ENCODE measurements around the gene ITSN2.

The ITSN2 gene

DNA sequence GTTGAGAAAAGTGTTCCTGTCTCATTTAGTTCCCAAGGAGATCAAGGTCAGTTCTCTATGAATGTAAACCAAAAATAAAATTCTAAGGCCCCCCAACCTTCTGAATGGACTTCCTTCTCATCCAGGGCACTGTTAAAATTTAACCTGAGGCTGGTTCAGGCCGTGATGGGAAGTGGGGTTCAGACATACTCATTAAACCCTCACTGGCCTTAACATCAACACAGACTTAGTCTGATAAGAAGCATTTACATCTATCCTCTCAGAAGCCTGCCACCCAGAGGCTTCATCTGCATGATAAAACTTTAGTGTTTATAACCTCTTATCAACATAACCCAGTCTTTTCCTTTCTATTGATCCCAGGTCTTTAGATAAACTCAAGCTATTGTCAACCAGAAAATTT is 22.4 kb downstream of the ITSN2 start:
- no peak for DNase-seq (ENCODE audit: low read depth in 1 of 2, low spot score in 1 of 2)

DNA sequence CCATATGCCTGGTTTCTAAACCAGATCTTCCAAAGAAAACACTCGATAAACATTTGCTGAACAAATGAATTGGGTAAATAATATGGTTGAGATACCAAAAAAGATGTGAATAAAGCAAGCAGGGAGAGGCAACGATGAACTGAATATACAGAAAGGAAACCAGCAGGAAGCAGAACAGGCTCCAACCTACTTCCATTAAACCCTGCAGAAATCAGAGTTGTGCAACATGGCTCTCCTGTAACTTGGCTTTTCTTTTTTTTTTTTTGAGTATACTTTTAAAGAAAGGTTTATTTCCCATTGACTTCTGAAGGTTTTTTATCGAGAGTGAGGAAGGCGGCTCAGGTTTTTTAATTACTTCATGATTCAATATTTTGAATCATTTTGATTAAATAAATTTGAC is 23.5 kb downstream of the ITSN2 start:
- no peak for DNase-seq (ENCODE audit: low read depth in 1 of 2, low spot score in 1 of 2)

- DNase-seq (ENCODE audit: low read depth in 1 of 2, low spot score in 1 of 2) = no peak
Measured at GRCh38 chr2:24334245-24334633, 26.1 kb downstream of the ITSN2 start.

DNA sequence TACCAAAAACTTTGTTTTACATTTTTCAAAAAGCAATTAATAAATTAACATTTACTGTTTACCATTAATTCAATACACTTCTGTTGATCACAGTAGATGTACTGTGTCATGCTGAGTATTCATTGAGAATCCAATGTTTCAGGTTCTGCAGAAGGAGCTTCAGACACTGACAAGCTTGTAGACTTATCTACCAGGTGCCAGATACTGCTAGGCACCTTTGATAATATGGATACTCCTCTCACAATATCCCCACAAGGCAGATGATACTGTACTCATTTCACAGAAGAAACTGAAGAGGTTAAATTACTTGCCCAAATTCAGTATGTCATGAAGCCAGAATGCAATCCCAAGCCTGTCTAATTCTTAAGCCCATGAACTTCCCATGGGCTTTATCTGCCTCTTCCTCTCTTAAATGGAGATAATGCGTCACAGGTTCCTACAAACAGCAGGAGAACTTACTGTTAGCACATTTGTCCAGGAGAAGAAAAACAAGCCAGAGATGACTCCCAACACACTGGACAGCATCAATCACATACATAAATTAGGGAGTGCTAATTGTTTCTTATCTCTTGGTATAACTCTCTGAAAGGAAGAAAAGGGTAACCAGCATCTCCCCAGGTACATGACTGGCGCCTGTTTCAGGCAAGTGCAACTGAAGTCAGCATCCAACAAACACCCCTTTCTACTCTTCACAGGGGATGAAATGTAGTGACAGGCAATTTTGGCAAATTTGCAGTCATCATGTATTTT is 27.4 kb downstream of the ITSN2 start:
- DNase-seq (ENCODE audit: low read depth in 1 of 2, low spot score in 1 of 2) = no peak

- DNase-seq (ENCODE audit: low read depth in 1 of 2, low spot score in 1 of 2) = no peak
Measured at GRCh38 chr2:24330161-24330560, 30.2 kb downstream of the ITSN2 start.

DNA sequence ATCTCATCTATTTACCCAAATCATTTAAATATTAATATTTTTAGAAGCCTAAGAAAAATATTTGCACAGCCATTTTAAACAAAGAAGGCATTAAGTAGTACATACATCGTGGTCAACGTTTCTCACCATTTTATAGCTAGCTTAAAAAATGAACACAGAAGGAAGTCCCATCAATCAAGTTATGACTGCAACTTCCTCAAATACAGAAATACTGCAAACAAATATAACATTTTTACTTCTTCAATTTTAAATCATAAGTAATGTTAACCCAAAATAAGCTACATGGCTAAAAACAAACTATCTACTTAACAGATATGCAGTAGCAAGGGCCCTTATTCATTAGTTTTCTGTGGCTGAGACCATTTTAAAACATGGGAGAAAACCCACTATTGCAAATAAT is 30.6 kb downstream of the ITSN2 start:
- DNase-seq (ENCODE audit: low read depth in 1 of 2, low spot score in 1 of 2) = no peak

- no peak for DNase-seq (ENCODE audit: low read depth in 1 of 2, low spot score in 1 of 2)
Measured at GRCh38 chr2:24328010-24328409, 32.3 kb downstream of the ITSN2 start.

GRCh38 chr2:24317491-24317920 is 42.8 kb downstream of the ITSN2 start:
- no peak for DNase-seq (ENCODE audit: low read depth in 1 of 2, low spot score in 1 of 2)

- no peak for DNase-seq (ENCODE audit: low read depth in 1 of 2, low spot score in 1 of 2)
Measured at GRCh38 chr2:24315669-24316068, 44.7 kb downstream of the ITSN2 start.

DNA sequence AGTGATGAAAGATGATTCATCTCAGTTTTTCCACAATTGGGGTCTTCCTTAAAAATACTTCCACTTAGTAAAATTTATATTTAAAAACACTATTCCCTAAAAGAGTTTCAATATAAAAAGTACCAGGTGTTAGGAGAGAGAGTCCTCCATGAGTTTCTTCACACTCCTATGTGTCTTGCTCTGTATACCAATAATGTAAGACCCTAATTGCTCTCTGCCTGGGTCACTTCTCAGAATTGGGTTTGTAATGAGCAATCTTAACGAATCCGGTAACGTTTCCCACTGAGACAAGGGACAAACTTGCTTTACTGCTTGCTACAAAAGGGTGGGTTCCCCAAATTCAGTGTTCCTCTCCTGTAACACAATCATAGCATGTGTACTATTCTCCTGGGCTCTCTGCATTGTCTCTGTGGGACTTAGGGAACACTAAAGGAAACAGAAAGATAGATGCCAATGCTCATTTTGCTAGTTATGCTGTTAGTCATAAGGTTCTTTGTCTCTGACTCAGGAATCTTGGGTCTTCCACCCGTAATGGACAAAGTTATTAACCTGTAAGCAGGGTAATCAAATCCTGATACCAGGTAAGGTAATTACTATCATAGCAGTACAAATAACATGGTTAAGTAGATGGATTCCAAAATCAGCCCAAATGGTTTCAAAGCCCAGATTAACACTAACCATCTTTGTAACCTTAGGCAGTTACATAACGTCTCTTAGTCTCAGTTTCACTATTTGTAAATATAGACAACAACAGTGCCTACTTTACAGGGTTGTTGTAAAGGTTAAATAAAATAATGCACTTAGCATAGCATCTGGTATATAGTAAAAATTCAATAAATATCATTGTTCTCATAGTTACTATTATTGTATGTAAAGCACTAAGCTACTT is 46.3 kb downstream of the ITSN2 start:
- no peak for DNase-seq (ENCODE audit: low read depth in 1 of 2, low spot score in 1 of 2)

DNA sequence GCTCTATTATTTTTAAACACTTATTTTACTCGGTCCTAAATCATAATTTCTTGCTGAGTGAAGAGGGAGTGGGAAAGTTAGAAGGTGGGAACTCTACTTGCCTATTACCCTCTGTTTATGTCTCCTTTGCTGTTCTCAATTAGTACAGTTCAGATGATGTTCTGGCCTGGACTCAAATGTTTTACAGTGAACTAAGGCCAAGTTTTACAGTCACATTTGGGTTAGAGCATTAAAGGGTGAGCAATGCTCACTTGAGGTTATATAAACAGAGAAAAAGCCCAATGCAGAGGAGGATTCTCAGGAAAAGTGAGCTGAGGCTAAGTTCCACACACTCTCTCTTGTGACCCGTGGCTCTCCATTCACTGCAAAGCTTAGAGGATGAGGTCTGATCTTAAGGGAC is 52.4 kb downstream of the ITSN2 start:
- no peak for DNase-seq (ENCODE audit: low read depth in 1 of 2, low spot score in 1 of 2)

- no peak for DNase-seq (ENCODE audit: low read depth in 1 of 2, low spot score in 1 of 2)
Measured at GRCh38 chr2:24304631-24305030, 55.7 kb downstream of the ITSN2 start.

DNA sequence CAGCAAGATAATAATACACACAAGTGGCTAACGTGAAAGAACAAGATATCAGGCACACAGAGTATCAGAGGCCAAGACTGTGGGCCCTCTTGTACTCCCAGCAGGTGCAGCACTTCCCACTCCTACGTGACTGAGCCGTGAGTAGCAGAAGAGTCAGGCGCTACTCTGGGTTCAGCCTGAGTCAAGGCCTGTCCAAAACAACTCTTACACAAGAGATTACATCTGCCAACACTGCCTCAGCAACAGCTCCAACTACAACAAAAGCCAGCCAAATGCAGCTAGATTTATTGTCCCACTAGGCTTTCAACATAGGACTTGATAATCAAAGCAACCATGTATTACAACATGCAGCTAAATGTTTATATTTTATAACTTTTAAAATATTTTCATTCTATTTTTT is 56.2 kb downstream of the ITSN2 start:
- DNase-seq (ENCODE audit: low read depth in 1 of 2, low spot score in 1 of 2) = no peak

DNA sequence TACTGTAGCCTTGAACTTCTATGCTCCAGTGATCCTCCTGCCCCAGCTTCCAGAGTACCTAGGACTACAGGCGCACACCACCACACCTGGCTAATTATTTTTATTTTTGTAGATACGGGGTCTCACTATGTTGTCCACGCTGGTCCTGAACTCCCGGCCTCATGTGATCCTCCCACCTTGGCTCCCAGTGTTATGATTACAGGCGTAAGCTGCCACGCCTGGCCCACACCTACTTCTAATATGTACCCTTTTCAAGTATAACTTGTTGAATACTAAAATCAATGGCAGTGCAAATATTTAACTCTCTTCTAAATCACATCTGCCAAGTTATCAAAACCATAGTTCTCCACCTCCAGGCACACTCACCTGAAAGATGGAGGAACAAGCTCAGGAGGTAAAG is 58.7 kb downstream of the ITSN2 start:
- no peak for DNase-seq (ENCODE audit: low read depth in 1 of 2, low spot score in 1 of 2)

- DNase-seq (ENCODE audit: low read depth in 1 of 2, low spot score in 1 of 2) = no peak
Measured at GRCh38 chr2:24297663-24298062, 62.7 kb downstream of the ITSN2 start.

- DNase-seq (ENCODE audit: low read depth in 1 of 2, low spot score in 1 of 2) = no peak
Measured at GRCh38 chr2:24287171-24287570, 73.2 kb downstream of the ITSN2 start.

- DNase-seq (ENCODE audit: low read depth in 1 of 2, low spot score in 1 of 2) = no peak
Measured at GRCh38 chr2:24285484-24286152, 74.7 kb downstream of the ITSN2 start.

DNA sequence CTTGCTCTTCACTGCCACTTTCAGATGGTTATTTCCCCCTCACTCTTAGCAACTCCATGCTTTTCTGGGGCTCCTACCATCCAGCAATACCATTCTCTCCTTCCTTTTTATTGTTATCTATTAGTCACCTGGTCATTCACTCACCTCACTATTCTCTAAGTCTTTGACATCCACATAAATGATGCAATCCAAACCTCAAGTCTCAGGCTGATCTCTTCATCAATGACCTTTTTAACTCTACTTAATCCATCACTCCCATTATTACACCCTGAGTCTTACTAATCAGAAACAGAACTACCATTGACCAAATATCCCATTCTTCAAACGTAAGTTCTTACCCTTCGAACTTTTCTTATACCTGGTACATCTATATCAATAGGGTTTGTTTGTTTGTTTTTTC is 79.7 kb downstream of the ITSN2 start:
- no peak for DNase-seq (ENCODE audit: low read depth in 1 of 2, low spot score in 1 of 2)

- DNase-seq (ENCODE audit: low read depth in 1 of 2, low spot score in 1 of 2) = no peak
Measured at GRCh38 chr2:24280161-24280560, 80.2 kb downstream of the ITSN2 start.

DNA sequence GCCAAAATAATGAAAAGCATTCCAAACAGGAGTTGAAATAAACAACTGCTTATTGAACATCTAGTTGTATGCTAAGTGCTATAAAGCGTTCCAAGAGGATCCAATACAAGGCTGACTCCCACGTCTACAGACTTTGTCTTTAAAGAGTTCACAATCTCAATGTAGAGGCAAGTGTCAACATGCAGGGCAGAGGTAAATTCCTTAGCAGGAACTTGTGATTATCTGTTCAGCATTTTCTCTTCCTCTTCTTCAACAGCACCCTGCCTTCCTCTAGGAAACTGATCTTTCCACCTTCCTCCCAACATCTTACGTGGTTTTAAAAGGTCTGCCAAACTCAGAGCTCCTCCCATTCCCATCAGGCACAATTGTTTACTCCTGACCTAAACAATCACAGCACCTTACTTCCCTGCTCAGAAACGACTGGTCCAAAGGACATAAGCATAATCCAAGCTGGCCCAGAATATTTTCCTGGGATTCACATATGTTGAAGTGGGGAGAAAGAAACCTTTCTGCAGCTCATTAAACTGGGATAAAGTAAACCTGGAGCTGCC is 83.9 kb downstream of the ITSN2 start:
- no peak for DNase-seq (ENCODE audit: low read depth in 1 of 2, low spot score in 1 of 2)

DNA sequence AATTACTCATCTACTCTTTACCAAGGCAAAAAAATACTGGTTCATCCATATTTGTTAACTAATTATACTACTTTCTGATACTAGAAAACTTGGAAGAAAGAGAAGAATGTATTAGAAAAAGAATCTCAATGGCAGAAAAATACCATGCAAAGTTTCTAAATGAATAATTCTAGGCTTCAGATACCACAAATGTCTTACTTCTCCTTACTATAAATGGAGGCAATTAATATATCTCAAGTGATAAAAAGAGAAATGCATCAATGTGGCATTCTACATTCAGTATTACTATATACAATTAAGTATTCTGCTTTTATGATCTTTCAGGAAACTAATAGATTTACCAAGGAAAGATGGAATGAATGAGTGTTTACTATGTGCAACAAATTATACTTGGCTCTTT is 85.5 kb downstream of the ITSN2 start:
- DNase-seq (ENCODE audit: low read depth in 1 of 2, low spot score in 1 of 2) = no peak

DNA sequence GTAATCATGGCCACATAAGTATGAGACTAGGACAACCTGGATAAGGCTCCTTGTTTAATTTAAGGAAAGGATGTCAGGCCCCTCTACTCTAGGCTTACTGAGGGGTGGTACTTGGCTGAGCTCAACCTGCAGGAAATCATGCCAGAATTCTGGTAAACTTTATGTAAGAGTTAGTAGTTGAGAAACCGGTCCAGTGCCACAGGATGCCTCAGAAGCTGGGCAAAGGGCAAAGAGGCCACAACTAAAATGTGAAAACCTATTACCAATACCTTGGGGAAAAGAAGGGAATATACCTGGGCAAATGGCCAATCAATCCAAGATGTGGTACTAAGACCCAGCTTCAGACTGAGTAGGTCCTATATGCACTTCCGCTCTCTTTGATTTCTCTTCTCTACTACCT is 86.7 kb downstream of the ITSN2 start:
- no peak for DNase-seq (ENCODE audit: low read depth in 1 of 2, low spot score in 1 of 2)

Measured in activated T-helper 1 cell treated with anti-CD3 and anti-CD28 coated beads, Interleukin-2, amount 50 U/mL, for 16 hours (primary cell).